HEK293 (cell line): ENCODE measurements around the gene SALL1.

Experiments
- GLI2 ChIP-seq: fragments of 450-650 bp; formaldehyde crosslinking; IDR thresholded peaks from 2 replicates; pipeline ENCODE4; 2017; ENCODE audit warnings: missing biosample characterization, missing genetic modification characterization, low read depth, borderline replicate concordance
- KLF1 ChIP-seq: fragments of 450-650 bp; formaldehyde crosslinking; IDR thresholded peaks from 2 replicates; pipeline ENCODE4 v1.5.1; 2016; ENCODE audit warnings: missing biosample characterization, missing genetic modification characterization
- PRDM1 ChIP-seq: fragments of 450-650 bp; formaldehyde crosslinking; IDR thresholded peaks from 2 replicates; pipeline ENCODE4; 2016; ENCODE audit warnings: missing biosample characterization, missing genetic modification characterization
- SALL2 ChIP-seq: fragments of 450-650 bp; formaldehyde crosslinking; IDR thresholded peaks from 2 replicates; pipeline ENCODE4 v1.5.0; 2017; ENCODE audit warnings: missing biosample characterization, mild to moderate bottlenecking, missing genetic modification characterization, borderline replicate concordance
- SETDB1 ChIP-seq: IDR thresholded peaks from one replicate; pipeline ENCODE4 v1.6.1; 2017; ENCODE audit warnings: mild to moderate bottlenecking, low read length, moderate library complexity, mixed read lengths; ENCODE audit not compliant: insufficient read length
- TRIM28 ChIP-seq: IDR thresholded peaks from 2 replicates; pipeline ENCODE4 v1.6.1; 2011; ENCODE audit warnings: low read length, control low read depth, borderline replicate concordance
- ZBTB20 ChIP-seq: fragments of 450-650 bp; formaldehyde crosslinking; IDR thresholded peaks from 2 replicates; pipeline ENCODE4 v1.5.1; 2016; ENCODE audit warnings: missing biosample characterization, missing genetic modification characterization
- ZBTB7A ChIP-seq: fragments of 450-650 bp; formaldehyde crosslinking; IDR thresholded peaks from 2 replicates; pipeline ENCODE4 v1.5.1; 2016; ENCODE audit warnings: low read depth, missing biosample characterization, missing genetic modification characterization
- ZNF133 ChIP-seq: fragments of 450-650 bp; formaldehyde crosslinking; IDR thresholded peaks from 2 replicates; pipeline ENCODE4 v1.5.1; 2016; ENCODE audit warnings: missing biosample characterization, missing genetic modification characterization
- ZNF155 ChIP-seq: fragments of 450-650 bp; formaldehyde crosslinking; IDR thresholded peaks from 2 replicates; pipeline ENCODE4 v1.5.1; 2016; ENCODE audit warnings: missing biosample characterization, missing genetic modification characterization
- ZNF174 ChIP-seq: fragments of 450-650 bp; formaldehyde crosslinking; IDR thresholded peaks from 2 replicates; pipeline ENCODE4 v1.5.0; 2017; ENCODE audit warnings: missing biosample characterization, mild to moderate bottlenecking, missing genetic modification characterization
- ZNF248 ChIP-seq: fragments of 450-650 bp; formaldehyde crosslinking; IDR thresholded peaks from 2 replicates; pipeline ENCODE4 v1.5.1; 2017; ENCODE audit warnings: missing biosample characterization, missing genetic modification characterization
- ZNF335 ChIP-seq: fragments of 450-650 bp; formaldehyde crosslinking; conservative IDR thresholded peaks from 2 replicates; pipeline ENCODE4 v1.5.1; 2016; ENCODE audit warnings: missing biosample characterization, missing genetic modification characterization
- ZNF433 ChIP-seq: fragments of 450-650 bp; formaldehyde crosslinking; IDR thresholded peaks from 2 replicates; pipeline ENCODE4 v1.5.1; 2016; ENCODE audit warnings: missing biosample characterization, missing genetic modification characterization, low read depth
- ZNF473 ChIP-seq: fragments of 450-650 bp; formaldehyde crosslinking; IDR thresholded peaks from 2 replicates; pipeline ENCODE4 v1.5.1; 2017; ENCODE audit warnings: missing biosample characterization, missing genetic modification characterization
- ZNF48 ChIP-seq: fragments of 450-650 bp; formaldehyde crosslinking; IDR thresholded peaks from 2 replicates; pipeline ENCODE4 v1.5.1; 2016; ENCODE audit warnings: missing biosample characterization, missing genetic modification characterization
- ZNF514 ChIP-seq: fragments of 450-650 bp; formaldehyde crosslinking; IDR thresholded peaks from 2 replicates; pipeline ENCODE4 v1.5.1; 2016; ENCODE audit warnings: missing biosample characterization, missing genetic modification characterization
- ZNF561 ChIP-seq: fragments of 450-650 bp; IDR thresholded peaks from 2 replicates; pipeline ENCODE4 v1.5.1; 2018; ENCODE audit warnings: missing biosample characterization, missing genetic modification characterization, borderline replicate concordance
- ZNF596 ChIP-seq: fragments of 450-650 bp; IDR thresholded peaks from 2 replicates; pipeline ENCODE4 v1.5.0; 2018; ENCODE audit warnings: missing biosample characterization, mild to moderate bottlenecking, missing genetic modification characterization, moderate library complexity
- ZNF623 ChIP-seq: fragments of 450-650 bp; formaldehyde crosslinking; IDR thresholded peaks from 2 replicates; pipeline ENCODE4 v1.5.1; 2016; ENCODE audit warnings: missing biosample characterization, missing genetic modification characterization
- ZNF707 ChIP-seq: fragments of 450-650 bp; formaldehyde crosslinking; IDR thresholded peaks from 2 replicates; pipeline ENCODE4 v1.5.1; 2016; ENCODE audit warnings: missing biosample characterization, missing genetic modification characterization
- ZSCAN30 ChIP-seq: fragments of 450-650 bp; IDR thresholded peaks from 2 replicates; pipeline ENCODE4 v1.5.1; 2018; ENCODE audit warnings: missing biosample characterization, mild to moderate bottlenecking, missing genetic modification characterization, moderate library complexity
- TF ChIP-seq, protein P1 (sequence below): fragments of 450-650 bp; formaldehyde crosslinking; conservative IDR thresholded peaks from 2 replicates; pipeline ENCODE4 v1.5.1; 2016; ENCODE audit warnings: low read depth, missing biosample characterization, missing genetic modification characterization
- TF ChIP-seq, protein P2 (sequence below): fragments of 450-650 bp; formaldehyde crosslinking; IDR thresholded peaks from 2 replicates; pipeline ENCODE4 v1.5.0; 2017; ENCODE audit warnings: missing biosample characterization, missing genetic modification characterization, borderline replicate concordance
- TF ChIP-seq, protein P3 (sequence below): fragments of 450-650 bp; formaldehyde crosslinking; IDR thresholded peaks from 2 replicates; pipeline ENCODE4 v1.5.1; 2017; ENCODE audit warnings: missing biosample characterization, missing genetic modification characterization
- TF ChIP-seq, protein P4 (sequence below): fragments of 450-650 bp; formaldehyde crosslinking; IDR thresholded peaks from 2 replicates; pipeline ENCODE4 v1.5.1; 2016; ENCODE audit warnings: missing biosample characterization, missing genetic modification characterization
- TF ChIP-seq, protein P5 (sequence below): fragments of 450-650 bp; formaldehyde crosslinking; IDR thresholded peaks from 2 replicates; pipeline ENCODE4 v1.5.1; 2016; ENCODE audit warnings: missing biosample characterization, missing genetic modification characterization

The SALL1 gene

DNA sequence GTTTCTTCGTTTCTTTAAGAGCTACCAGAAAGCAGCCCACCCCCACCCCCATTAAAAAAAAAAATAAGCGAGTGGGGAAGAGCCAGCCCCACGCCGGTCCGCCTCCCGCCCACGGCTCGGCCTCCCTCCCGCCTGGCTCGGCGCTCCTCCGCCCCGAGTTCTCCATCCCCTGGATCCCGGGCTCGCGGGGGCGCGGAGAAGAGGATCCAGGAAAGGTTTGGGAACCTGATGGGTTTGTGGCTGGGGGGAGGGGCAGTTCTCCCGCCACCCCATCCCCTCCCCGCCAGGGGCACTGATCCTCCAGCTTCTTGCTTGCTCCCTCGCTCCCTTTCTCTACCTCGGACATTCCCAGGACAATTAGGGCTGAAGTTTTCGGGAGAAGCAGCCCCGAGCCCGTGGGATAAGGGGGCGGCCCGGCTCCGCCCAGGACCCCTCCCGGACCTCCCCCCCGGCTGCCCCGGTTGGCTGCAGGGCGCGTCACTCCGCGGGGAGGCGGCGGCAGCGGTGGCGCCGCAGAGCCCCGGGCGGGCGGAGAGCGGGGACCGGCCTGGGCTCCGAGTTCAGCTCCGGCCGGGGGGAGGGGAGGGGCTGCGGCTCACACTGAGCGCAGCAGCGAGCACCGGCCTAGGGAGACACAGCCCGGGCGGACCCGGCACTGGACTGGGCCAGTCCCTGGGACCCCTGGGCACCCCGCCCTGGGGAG is 1.0 kb upstream of the SALL1 start (continued):
- TF ChIP-seq, protein P1, sequence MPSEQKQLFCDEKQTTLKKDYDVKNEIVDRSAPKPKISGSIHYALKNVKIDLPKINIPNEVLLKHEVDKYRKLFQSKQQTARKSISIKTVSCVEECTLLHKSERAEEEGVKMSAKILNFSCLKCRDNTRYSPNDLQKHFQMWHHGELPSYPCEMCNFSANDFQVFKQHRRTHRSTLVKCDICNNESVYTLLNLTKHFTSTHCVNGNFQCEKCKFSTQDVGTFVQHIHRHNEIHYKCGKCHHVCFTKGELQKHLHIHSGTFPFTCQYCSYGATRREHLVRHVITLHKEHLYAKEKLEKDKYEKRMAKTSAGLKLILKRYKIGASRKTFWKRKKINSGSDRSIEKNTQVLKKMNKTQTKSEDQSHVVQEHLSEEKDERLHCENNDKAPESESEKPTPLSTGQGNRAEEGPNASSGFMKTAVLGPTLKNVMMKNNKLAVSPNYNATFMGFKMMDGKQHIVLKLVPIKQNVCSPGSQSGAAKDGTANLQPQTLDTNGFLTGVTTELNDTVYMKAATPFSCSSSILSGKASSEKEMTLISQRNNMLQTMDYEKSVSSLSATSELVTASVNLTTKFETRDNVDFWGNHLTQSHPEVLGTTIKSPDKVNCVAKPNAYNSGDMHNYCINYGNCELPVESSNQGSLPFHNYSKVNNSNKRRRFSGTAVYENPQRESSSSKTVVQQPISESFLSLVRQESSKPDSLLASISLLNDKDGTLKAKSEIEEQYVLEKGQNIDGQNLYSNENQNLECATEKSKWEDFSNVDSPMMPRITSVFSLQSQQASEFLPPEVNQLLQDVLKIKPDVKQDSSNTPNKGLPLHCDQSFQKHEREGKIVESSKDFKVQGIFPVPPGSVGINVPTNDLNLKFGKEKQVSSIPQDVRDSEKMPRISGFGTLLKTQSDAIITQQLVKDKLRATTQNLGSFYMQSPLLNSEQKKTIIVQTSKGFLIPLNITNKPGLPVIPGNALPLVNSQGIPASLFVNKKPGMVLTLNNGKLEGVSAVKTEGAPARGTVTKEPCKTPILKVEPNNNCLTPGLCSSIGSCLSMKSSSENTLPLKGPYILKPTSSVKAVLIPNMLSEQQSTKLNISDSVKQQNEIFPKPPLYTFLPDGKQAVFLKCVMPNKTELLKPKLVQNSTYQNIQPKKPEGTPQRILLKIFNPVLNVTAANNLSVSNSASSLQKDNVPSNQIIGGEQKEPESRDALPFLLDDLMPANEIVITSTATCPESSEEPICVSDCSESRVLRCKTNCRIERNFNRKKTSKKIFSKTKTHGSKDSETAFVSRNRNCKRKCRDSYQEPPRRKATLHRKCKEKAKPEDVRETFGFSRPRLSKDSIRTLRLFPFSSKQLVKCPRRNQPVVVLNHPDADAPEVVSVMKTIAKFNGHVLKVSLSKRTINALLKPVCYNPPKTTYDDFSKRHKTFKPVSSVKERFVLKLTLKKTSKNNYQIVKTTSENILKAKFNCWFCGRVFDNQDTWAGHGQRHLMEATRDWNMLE (tag by site-specific recombination): no peak
- TF ChIP-seq PRDM1 (tag by site-specific recombination) (0 out of 2 replicates have a peak, but pooled peaks have one; percentile 10), ZNF48 (tag by site-specific recombination) (no peak), ZNF473 (tag by site-specific recombination) (no peak), SALL2 (no peak), ZNF623 (no peak), ZNF133 (no peak), KLF1 (peak; percentile 68), ZNF514 (tag by site-specific recombination) (no peak), TRIM28 (no peak), ZNF155 (tag by site-specific recombination) (no peak), ZNF174 (tag by site-specific recombination) (no peak), ZSCAN30 (tag by site-specific recombination) (peak; percentile 35; the same call in 1 of the 2 replicates), ZNF707 (tag by site-specific recombination) (no peak), ZNF561 (tag by site-specific recombination) (0 out of 2 replicates have a peak, but pooled peaks have one; percentile 45), SETDB1 (no peak), ZNF433 (tag by site-specific recombination) (no peak), ZBTB20 (tag by site-specific recombination) (peak; percentile 94), ZBTB7A (tag by site-specific recombination) (0 out of 2 replicates have a peak, but pooled peaks have one; percentile 14), ZNF248 (tag by site-specific recombination) (no peak), GLI2 (tag by site-specific recombination) (no peak), ZNF596 (tag by site-specific recombination) (peak; percentile 76), ZNF335 (no peak; the same call in 1 of the 2 replicates)
- TF ChIP-seq, protein P2, sequence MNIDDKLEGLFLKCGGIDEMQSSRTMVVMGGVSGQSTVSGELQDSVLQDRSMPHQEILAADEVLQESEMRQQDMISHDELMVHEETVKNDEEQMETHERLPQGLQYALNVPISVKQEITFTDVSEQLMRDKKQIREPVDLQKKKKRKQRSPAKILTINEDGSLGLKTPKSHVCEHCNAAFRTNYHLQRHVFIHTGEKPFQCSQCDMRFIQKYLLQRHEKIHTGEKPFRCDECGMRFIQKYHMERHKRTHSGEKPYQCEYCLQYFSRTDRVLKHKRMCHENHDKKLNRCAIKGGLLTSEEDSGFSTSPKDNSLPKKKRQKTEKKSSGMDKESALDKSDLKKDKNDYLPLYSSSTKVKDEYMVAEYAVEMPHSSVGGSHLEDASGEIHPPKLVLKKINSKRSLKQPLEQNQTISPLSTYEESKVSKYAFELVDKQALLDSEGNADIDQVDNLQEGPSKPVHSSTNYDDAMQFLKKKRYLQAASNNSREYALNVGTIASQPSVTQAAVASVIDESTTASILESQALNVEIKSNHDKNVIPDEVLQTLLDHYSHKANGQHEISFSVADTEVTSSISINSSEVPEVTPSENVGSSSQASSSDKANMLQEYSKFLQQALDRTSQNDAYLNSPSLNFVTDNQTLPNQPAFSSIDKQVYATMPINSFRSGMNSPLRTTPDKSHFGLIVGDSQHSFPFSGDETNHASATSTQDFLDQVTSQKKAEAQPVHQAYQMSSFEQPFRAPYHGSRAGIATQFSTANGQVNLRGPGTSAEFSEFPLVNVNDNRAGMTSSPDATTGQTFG (tag by site-specific recombination): no peak
- TF ChIP-seq, protein P3, sequence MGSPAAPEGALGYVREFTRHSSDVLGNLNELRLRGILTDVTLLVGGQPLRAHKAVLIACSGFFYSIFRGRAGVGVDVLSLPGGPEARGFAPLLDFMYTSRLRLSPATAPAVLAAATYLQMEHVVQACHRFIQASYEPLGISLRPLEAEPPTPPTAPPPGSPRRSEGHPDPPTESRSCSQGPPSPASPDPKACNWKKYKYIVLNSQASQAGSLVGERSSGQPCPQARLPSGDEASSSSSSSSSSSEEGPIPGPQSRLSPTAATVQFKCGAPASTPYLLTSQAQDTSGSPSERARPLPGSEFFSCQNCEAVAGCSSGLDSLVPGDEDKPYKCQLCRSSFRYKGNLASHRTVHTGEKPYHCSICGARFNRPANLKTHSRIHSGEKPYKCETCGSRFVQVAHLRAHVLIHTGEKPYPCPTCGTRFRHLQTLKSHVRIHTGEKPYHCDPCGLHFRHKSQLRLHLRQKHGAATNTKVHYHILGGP: no peak
- TF ChIP-seq, protein P4, sequence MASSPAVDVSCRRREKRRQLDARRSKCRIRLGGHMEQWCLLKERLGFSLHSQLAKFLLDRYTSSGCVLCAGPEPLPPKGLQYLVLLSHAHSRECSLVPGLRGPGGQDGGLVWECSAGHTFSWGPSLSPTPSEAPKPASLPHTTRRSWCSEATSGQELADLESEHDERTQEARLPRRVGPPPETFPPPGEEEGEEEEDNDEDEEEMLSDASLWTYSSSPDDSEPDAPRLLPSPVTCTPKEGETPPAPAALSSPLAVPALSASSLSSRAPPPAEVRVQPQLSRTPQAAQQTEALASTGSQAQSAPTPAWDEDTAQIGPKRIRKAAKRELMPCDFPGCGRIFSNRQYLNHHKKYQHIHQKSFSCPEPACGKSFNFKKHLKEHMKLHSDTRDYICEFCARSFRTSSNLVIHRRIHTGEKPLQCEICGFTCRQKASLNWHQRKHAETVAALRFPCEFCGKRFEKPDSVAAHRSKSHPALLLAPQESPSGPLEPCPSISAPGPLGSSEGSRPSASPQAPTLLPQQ: no peak
- TF ChIP-seq, protein P5, sequence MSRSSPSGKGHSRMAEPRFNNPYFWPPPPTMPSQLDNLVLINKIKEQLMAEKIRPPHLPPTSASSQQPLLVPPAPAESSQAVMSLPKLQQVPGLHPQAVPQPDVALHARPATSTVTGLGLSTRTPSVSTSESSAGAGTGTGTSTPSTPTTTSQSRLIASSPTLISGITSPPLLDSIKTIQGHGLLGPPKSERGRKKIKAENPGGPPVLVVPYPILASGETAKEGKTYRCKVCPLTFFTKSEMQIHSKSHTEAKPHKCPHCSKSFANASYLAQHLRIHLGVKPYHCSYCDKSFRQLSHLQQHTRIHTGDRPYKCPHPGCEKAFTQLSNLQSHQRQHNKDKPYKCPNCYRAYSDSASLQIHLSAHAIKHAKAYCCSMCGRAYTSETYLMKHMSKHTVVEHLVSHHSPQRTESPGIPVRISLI (tag by site-specific recombination): no peak
